GM10248 (cell line): ENCODE data around the gene ADGRB2.

Experiments
- CTCF ChIA-PET: fragments of 300-600 bp; sonication (Branson Sonifier 250); formaldehyde crosslinking; extraction: SDS; loops from one replicate; lab custom pipeline; 2021; ENCODE audit warnings: antibody characterized with exemption; lab: Yijun Ruan, JAX
- POLR2A ChIA-PET: fragments of 350-650 bp; sonication (Branson Sonifier 250); formaldehyde crosslinking; extraction: SDS; loops from one replicate; lab custom pipeline; 2020; ENCODE audit warnings: antibody characterized with exemption; lab: Yijun Ruan, JAX
- DNase-seq: peaks from one replicate; pipeline ENCODE4 v3.0.0; 2012; ENCODE audit errors: extremely low spot score
- TF ChIP-seq, protein P1 (sequence below): IDR thresholded peaks from 2 replicates; pipeline ENCODE4 v1.5.1; 2012; ENCODE audit warnings: mild to moderate bottlenecking, low read depth; ENCODE audit errors: extremely low read depth, missing control alignments, control extremely low read depth

ADGRB2 gene

DNA sequence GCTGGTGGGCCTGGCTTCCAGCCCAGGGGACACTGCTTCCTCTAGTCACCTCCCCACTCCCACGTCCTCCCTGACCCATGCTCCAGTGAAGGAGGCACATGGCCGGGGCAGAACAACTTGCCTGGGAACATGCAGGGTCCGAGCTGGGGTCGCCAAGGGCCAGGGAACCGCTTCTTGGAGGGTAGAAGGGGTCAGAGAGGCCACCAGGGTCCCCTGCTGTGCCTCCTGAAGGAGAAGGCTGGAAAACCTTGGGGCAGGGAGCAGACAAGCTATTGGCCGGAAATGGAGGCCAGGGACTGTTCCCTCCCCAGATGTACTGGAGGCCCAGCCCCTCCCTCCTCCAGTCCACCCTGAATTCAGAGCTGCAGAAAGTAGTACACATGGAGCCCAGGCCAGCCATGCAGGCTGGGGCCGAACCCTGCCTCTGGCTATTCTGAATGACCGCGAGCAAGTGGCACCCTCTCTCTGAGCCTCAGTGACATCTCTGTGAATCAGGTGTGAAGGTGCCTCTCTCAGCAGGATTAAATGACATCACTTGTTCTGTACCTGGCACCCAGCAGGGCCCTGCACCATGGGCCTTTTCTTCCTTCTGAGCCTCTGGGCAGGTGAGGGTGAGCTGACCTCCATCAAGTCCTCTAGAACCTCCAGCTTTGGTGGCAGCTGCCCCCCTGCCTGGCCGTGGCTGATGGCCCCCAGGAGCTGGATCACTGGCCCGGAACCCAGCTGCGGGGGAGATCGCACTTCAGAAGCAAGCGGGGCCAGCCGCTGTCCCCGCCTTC, 35.9 kb upstream of the ADGRB2 start:
- TF ChIP-seq, protein P1, sequence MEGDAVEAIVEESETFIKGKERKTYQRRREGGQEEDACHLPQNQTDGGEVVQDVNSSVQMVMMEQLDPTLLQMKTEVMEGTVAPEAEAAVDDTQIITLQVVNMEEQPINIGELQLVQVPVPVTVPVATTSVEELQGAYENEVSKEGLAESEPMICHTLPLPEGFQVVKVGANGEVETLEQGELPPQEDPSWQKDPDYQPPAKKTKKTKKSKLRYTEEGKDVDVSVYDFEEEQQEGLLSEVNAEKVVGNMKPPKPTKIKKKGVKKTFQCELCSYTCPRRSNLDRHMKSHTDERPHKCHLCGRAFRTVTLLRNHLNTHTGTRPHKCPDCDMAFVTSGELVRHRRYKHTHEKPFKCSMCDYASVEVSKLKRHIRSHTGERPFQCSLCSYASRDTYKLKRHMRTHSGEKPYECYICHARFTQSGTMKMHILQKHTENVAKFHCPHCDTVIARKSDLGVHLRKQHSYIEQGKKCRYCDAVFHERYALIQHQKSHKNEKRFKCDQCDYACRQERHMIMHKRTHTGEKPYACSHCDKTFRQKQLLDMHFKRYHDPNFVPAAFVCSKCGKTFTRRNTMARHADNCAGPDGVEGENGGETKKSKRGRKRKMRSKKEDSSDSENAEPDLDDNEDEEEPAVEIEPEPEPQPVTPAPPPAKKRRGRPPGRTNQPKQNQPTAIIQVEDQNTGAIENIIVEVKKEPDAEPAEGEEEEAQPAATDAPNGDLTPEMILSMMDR = no peak
- CTCF ChIA-PET = interaction anchor here (1.2 to 4.5 kb wide), 3 partner anchors 10 to 164 kb away, joined by 6 to 30 read pairs (median 6); no protein-coding TSS in a partner anchor
- DNase-seq = no peak
- POLR2A ChIA-PET = interaction anchor here (0.6 kb wide), 2 partner anchors 8 to 568 kb away, joined by 3 read pairs; no protein-coding TSS in a partner anchor

DNA sequence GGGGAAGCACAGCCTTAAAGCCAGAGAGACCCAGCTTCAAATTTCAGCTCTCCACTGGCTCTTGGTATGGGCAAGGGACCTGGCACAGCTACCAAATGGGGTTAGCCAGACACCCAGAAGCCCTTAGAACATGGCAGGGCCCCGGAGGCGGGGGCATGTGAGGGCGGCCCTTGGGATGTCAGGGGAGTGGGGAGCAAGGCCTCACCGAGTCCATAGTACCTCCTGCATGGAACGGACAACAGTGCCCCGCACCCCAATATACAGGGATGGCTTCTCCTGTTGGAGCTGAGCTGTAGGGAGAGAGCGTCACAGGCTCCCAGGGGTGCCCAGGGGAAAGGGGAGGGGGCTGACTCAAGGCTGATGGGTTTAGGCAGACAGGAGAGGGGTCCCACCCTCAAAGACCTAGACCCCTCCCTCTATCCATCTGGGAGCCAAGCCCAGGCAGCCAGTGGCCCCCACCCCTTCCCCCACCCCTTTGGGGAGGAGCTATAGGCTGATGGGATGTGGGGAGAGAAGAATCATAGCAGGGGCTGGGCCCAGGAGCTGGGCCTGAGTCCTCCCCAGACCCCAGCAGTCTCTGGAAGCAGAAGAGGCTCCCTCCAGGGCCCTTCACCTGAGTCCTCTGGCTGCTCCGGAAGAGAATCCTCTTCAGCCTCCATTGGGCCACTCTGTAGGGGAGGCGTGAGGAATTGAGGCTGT, 35.2 kb upstream of the ADGRB2 start:
- TF ChIP-seq, protein P1 = no peak
- ChIA-PET POLR2A (interaction anchor here (0.6 kb wide), 2 partner anchors 8 to 567 kb away, joined by 3 read pairs; no protein-coding TSS in a partner anchor), CTCF (interaction anchor here (1.2 to 4.5 kb wide), 4 partner anchors 10 to 165 kb away, joined by 6 to 30 read pairs (median 8); partner anchors contain the start of gene SPOCD1)
- DNase-seq = no peak

DNA sequence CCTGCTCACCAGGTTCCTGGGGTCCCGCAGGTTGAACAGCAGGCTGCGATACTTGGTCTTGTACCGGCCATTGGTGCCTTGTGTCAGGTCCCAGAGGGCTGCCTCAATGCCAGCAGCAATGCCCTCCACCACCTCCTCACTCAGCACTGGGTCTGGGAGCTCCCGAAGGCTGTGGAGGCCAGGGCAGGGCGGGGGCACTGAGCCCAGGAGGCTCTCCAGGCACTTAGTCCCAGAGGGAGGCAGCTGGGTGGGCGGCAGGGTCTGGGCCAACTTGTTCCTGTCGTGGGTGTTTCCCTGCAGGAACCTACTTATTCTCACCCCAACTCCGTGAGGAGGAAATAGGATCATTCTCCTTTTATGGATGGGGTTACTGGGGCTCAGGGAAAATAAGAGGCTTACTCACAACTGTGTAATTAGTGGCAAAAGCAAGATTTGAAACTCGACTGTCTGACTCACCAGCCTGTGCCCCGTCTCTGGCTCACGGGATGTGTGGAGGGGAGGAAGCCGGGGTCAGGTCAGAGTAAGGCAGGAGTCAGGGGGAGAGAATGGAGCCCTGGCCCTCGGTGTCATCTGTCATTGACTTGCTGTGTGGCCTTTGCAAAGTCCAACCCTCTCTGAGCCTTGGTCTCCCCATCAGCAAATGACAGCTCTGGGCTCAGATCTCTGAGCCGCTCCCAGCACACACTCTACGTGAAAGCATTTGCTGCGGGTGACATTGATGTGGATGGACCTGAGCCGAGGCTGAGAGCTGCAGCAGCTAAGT, 34.5 kb upstream of the ADGRB2 start:
- TF ChIP-seq, protein P1 = no peak
- ChIA-PET POLR2A (no interaction called here), CTCF (interaction anchor here (2.5 to 4.5 kb wide), 2 partner anchors 9 to 17 kb away, joined by 9 to 30 read pairs; partner anchors contain the start of gene SPOCD1)
- no peak for DNase-seq

DNA sequence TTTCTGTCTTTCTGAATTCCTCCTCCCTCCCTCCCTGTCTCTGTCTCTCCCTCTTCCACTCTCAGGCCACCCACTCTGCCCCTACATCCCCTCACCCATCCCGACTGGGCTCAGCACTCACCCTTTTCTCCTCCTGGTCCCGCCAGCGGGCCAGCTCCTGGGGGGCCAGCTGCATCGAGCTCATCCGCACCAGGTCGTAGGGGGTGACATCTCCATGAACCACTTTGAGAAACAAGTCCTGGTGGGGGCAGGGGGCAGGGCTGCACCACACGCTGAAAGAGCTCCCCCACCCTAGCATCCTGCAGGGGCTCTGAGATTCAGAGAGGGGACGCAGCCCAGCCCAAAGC, 33.9 kb upstream of the ADGRB2 start:
- ChIA-PET CTCF (interaction anchor here (1.1 to 4.5 kb wide), 3 partner anchors 9 to 81 kb away, joined by 3 to 30 read pairs (median 9); partner anchors contain the start of gene SPOCD1), POLR2A (no interaction called here)
- DNase-seq = no peak
- TF ChIP-seq, protein P1 = no peak

DNA sequence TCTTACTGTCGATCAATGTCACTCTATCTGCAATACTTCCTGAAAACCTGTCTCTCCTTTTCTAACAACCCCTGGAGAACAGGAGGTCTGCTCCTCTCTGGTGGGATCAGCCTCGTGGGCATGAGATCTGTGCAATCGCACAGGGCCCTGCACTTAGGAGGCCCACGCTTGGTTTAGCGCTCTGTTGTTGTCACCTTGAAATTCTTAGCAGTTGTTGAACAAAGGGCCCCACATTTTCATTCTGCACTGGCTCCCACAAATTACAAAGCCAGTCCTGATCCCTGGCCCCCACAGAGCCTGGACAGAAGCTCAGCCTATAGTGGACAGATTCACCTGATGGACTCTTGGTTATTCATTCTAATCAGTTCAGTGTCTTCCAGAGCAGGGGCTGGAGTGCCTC, 33.1 kb upstream of the ADGRB2 start:
- POLR2A ChIA-PET = no interaction called here
- TF ChIP-seq, protein P1 = no peak
- DNase-seq = no peak
- CTCF ChIA-PET = interaction anchor here (1.1 to 4.5 kb wide), 3 partner anchors 8 to 80 kb away, joined by 3 to 30 read pairs (median 9); partner anchors contain the start of gene SPOCD1

DNA sequence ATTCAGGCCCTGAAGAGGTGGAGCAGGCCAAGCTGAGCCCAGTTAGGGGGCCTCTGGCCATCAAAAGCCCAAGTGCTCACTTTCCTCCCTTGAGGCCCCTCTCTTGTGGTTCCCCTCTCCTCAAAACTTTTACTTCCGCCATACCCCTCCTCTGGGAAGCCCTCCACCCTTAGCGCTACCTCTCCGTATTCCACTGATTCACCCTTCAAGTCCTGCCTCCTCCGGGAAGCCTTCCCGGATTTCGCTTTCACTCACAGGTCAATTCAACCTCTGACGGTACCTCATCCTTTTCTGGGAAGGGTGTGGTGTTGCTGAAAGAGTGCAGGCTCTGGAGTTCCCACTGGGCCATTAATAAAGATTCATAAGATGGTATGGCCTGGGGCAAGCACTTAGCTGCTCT, 32.6 kb upstream of the ADGRB2 start:
- ChIA-PET POLR2A (no interaction called here), CTCF (no interaction called here)
- DNase-seq = no peak
- TF ChIP-seq, protein P1 = no peak
